K562 (cell line): ENCODE results near the gene ABCD4. TPM values are rescaled to one million over a fixed set of nuclear protein-coding genes. Genes with fewer than 3 reads are reported as not detected.

Experiments used
- ATAC-seq: fragments of 200-7000 bp; cut with Tn5 transposase; 3 replicates; pipeline ENCODE4 v1.9.1; 2020; ENCODE audit warnings: moderate library complexity
- BruUV-seq: library from RNA; stranded (reverse); fragments of 400-500 nt; replicated peaks from 2 replicates; lab custom pipeline; 2021; lab: Mats Ljungman, UMichigan
- CTCF ChIA-PET: fragments of 300-600 bp; formaldehyde crosslinking; extraction: SDS; loops from one replicate; lab custom pipeline; 2021; ENCODE audit warnings: low intra/inter-chr PET ratio; lab: Yijun Ruan, JAX
- POLR2A ChIA-PET: fragments of 300-600, 350-650 bp; sonication (Branson Sonifier 250); formaldehyde crosslinking; extraction: SDS; loops from one replicate; lab custom pipeline; 2021; ENCODE audit warnings: antibody characterized with exemption, inconsistent platforms; lab: Yijun Ruan, JAX
- DNase-seq, 4 experiments: peaks; one replicate each; pipeline versions ENCODE4 v3.0.0 to v3.0.0-alpha.2; 2011 to 2018; ENCODE audit warnings: low spot score in 3 of 4, mixed read lengths in 3 of 4; ENCODE audit errors: extremely low read depth in 1 of 4
- FAIRE-seq: peaks from 2 replicates; lab custom pipeline; 2011; peaks lifted over from hg19 to GRCh38; lab: Jason Lieb, UNC
- H2AFZ ChIP-seq: 2 replicates; pipeline ENCODE4 v1.6.0; 2011; ENCODE audit warnings: low read depth, low read length, control low read depth, inconsistent platforms
- H3K27ac ChIP-seq: fragments of 200-600 bp; 3 replicates; pipeline ENCODE4 v1.8.0; 2011; ENCODE audit warnings: low read depth, mild to moderate bottlenecking, control low read depth, inconsistent platforms, low read length, moderate library complexity, mixed read lengths; ENCODE audit errors: extremely low read depth
- H3K27me3 ChIP-seq, 2 experiments: fragments of 300-600 bp in 1 of 2; 2 replicates in 1 of 2; 3 replicates in 1 of 2; pipeline versions ENCODE4 v1.6.0 to v1.8.0; 2011; ENCODE audit warnings: inconsistent platforms in 2 of 2, low read length in 2 of 2, mild to moderate bottlenecking in 1 of 2, mixed read lengths in 1 of 2, moderate library complexity in 1 of 2; ENCODE audit not compliant: control insufficient read depth in 2 of 2, insufficient read depth in 2 of 2
- H3K36me3 ChIP-seq: fragments of 300-600 bp; 3 replicates; pipeline ENCODE4 v1.8.0; 2011; ENCODE audit warnings: mild to moderate bottlenecking, low read length, inconsistent platforms; ENCODE audit not compliant: control insufficient read depth, insufficient read depth
- H3K4me1 ChIP-seq, 2 experiments: fragments of 200-600 bp in 1 of 2; replicated peaks in 1 of 2; 2 replicates in 1 of 2; 3 replicates in 1 of 2; pipeline versions ENCODE4 v1.5.1 to v1.8.0; 2011; ENCODE audit warnings: inconsistent platforms in 2 of 2, low read length in 2 of 2, mild to moderate bottlenecking in 1 of 2, mixed read lengths in 1 of 2, moderate library complexity in 1 of 2; ENCODE audit not compliant: control insufficient read depth in 2 of 2, insufficient read depth in 2 of 2
- H3K4me2 ChIP-seq: 2 replicates; pipeline ENCODE4 v1.6.1; 2011; ENCODE audit warnings: low read length, control low read depth, inconsistent platforms, mixed read lengths; ENCODE audit not compliant: insufficient read depth
- H3K4me3 ChIP-seq: fragments of 200-600 bp; sonication (generic), shearing (Covaris generic); 2 replicates; pipeline ENCODE4 v1.5.1; 2016; ENCODE audit warnings: control low read depth, inconsistent platforms
- H3K79me2 ChIP-seq: fragments of 200-600 bp; 3 replicates; pipeline ENCODE4 v1.8.0; 2011; ENCODE audit warnings: low read length, inconsistent platforms; ENCODE audit not compliant: control insufficient read depth, insufficient read depth
- H3K9ac ChIP-seq, 2 experiments: 2 replicates each; pipeline versions ENCODE4 v1.6.0 to v1.6.1; 2011; ENCODE audit warnings: low read depth in 2 of 2, low read length in 2 of 2, control low read depth in 1 of 2, inconsistent platforms in 1 of 2, mild to moderate bottlenecking in 1 of 2, mixed read lengths in 1 of 2; ENCODE audit not compliant: insufficient read depth in 1 of 2
- H3K9me1 ChIP-seq: one replicate; pipeline ENCODE4 v1.6.0; 2011; ENCODE audit warnings: inconsistent platforms, mild to moderate bottlenecking, low read length, moderate library complexity; ENCODE audit not compliant: control insufficient read depth, insufficient read depth
- H3K9me3 ChIP-seq: replicated peaks from 2 replicates; pipeline ENCODE4 v1.5.1; 2011; ENCODE audit warnings: low read depth, low read length, inconsistent platforms; ENCODE audit not compliant: control insufficient read depth, insufficient read depth
- H4K20me1 ChIP-seq: replicated peaks from 2 replicates; pipeline ENCODE4 v1.6.1; 2011; ENCODE audit warnings: low read length, inconsistent platforms, mixed read lengths; ENCODE audit not compliant: control insufficient read depth, insufficient read depth
- ASH1L ChIP-seq: fragments of 450-650 bp; IDR thresholded peaks from 2 replicates; pipeline ENCODE4 v1.6.1; 2018; ENCODE audit warnings: borderline replicate concordance, mild to moderate bottlenecking, low read depth; ENCODE audit not compliant: partially characterized antibody
- CBX2 ChIP-seq: fragments of 200-600 bp; sonication (generic); IDR thresholded peaks from one replicate; pipeline ENCODE4 v1.6.1; 2012; ENCODE audit warnings: mild to moderate bottlenecking, low read length, inconsistent platforms; ENCODE audit not compliant: insufficient read depth, poor library complexity, severe bottlenecking
- CBX8 ChIP-seq: fragments of 200-600 bp; sonication (generic); IDR thresholded peaks from 2 replicates; pipeline ENCODE4 v1.6.1; 2012; ENCODE audit warnings: borderline replicate concordance, mixed run types, low read depth, mild to moderate bottlenecking, moderate library complexity, mixed read lengths, low read length, control low read depth, inconsistent platforms; ENCODE audit not compliant: poor library complexity, severe bottlenecking; ENCODE audit errors: extremely low read depth
- EP400 ChIP-seq: fragments of 450-650 bp; IDR thresholded peaks from 2 replicates; pipeline ENCODE4 v1.6.1; 2017; ENCODE audit warnings: antibody characterized with exemption, mild to moderate bottlenecking, moderate library complexity
- FOXP1 ChIP-seq: sonication (generic); formaldehyde crosslinking; IDR thresholded peaks from 2 replicates; pipeline ENCODE4 v1.8.0; 2022; ENCODE audit warnings: mild to moderate bottlenecking, missing genetic modification reagents
- POLR2A ChIP-seq: fragments of 450-650 bp; conservative IDR thresholded peaks from 2 replicates; pipeline ENCODE4 v1.6.1; 2016
- TEAD2 ChIP-seq: fragments of 450-650 bp; IDR thresholded peaks from 2 replicates; pipeline ENCODE4 v1.6.1; 2016; ENCODE audit warnings: missing genetic modification characterization, control low read depth, missing compliant biosample characterization
- THAP7 ChIP-seq: fragments of 250-450 bp; sonication (Bioruptor Pico); IDR thresholded peaks from 2 replicates; pipeline ENCODE4 v1.5.0; 2021
- ZBTB40 ChIP-seq, 2 experiments: fragments of 450-650 bp in 1 of 2; sonication (generic) in 1 of 2; formaldehyde crosslinking in 1 of 2; IDR thresholded peaks; 2 replicates each; pipeline versions ENCODE4 v1.7.1 to v1.9.0; 2016 to 2022; ENCODE audit warnings: inconsistent platforms in 1 of 2, mild to moderate bottlenecking in 1 of 2, missing genetic modification reagents in 1 of 2
- ZNF124 ChIP-seq: sonication (generic); formaldehyde crosslinking; IDR thresholded peaks from 2 replicates; pipeline ENCODE4 v1.8.1; 2022; ENCODE audit warnings: missing genetic modification reagents
- ZNF184 ChIP-seq: sonication (generic); formaldehyde crosslinking; IDR thresholded peaks from 2 replicates; pipeline ENCODE4 v1.5.0; 2020; ENCODE audit warnings: missing genetic modification reagents
- WGBS: fragments of 100-300 bp; shearing (Covaris generic); methylation state at CpG from one replicate; pipeline ENCODE4 v1.1.6; 2016; ENCODE audit warnings: low coverage, mixed read lengths; ENCODE audit not compliant: insufficient coverage; ENCODE audit errors: missing lambda C conversion rate; 5-methylcytosine and 5-hydroxymethylcytosine counted together
- in situ Hi-C: fragments of 300-500 bp; cut with MboI; formaldehyde crosslinking; loops from 4 replicates; pipeline ENCODE4 v1.15.0; 2018; ENCODE audit warnings: inconsistent platforms, mixed read lengths
- intact Hi-C: fragments of 100-400 bp; cut with micrococcal nuclease; formaldehyde crosslinking; loops from 2 replicates; pipeline ENCODE4 v1.14.2; 2022
- polyA plus RNA-seq, 8 experiments: library from polyadenylated mRNA; depleted of rRNA in 4 of 8; stranded (reverse) in 5 of 8; unstranded in 3 of 8; fragments of >200 nt; fragmentation: Nextera tagmentation in 2 of 8; fragmentation: Illumina TruSeq in 1 of 8; extraction: Ambion mirVana in 2 of 8; extraction: Trizol in 1 of 8; gene quantifications; 2 replicates each; pipeline versions ENCODE4 v1.2.1 to v1.2.3, GENCODE V29; 2011 to 2014; ENCODE audit warnings: inconsistent platforms in 1 of 8, missing spikeins in 1 of 8
- total RNA-seq, 7 experiments: library from RNA; depleted of rRNA in 6 of 7; stranded (reverse); fragments of >200 nt in 6 of 7; fragmentation: Illumina TruSeq in 2 of 7; extraction: Trizol in 2 of 7; gene quantifications; 2 replicates each; pipeline versions ENCODE4 v1.2.1 to v1.2.3, GENCODE V29; 2011 to 2021; ENCODE audit warnings: low replicate concordance in 1 of 7

ABCD4 gene
- total and polyA plus RNA-seq, 9 of the 15 experiments (the other 6 are each of a cell fraction or from before 2014, with no cell fraction given), result 3.5 to 17.2 (median 12.4) TPM

GRCh38 chr14:74242021-74242779, 60.5 kb downstream of the ABCD4 start:
- Histone ChIP-seq H3K27ac (no peak overlapping the region), H3K79me2 (no peaks in the 10 kb centered on the region), H3K27me3 (peaks cover 27 to 74% of the 10 kb centered on the region in 2 experiments), H3K4me2 (no peak overlapping the region), H3K9me3 (no peaks in the 10 kb centered on the region), H2AFZ (no peak overlapping the region), H3K9ac (no peak overlapping the region), H3K4me3 (no peak overlapping the region), H3K9me1 (no peaks in the 10 kb centered on the region), H4K20me1 (no peaks in the 10 kb centered on the region), H3K36me3 (no peaks in the 10 kb centered on the region), H3K4me1 (peaks cover 0 to 14% of the 10 kb centered on the region in 2 experiments; a peak in 2 of 5 replicates)
- ChIA-PET POLR2A (interaction anchor here (1.1 kb wide), 1 partner anchor 9 kb away, joined by 3 read pairs; no protein-coding TSS in a partner anchor), CTCF (no interaction called here)
- WGBS, result 3% methylated on average over 20 of the region's 28 CpGs
- ATAC-seq (no peak), FAIRE-seq (no peak), DNase-seq (no peak)
- intact Hi-C loops (no loop called here), in situ Hi-C loops (loop anchor here (5.0 kb wide), 1 partner anchor 125 kb away; no protein-coding TSS in a partner anchor)
- BruUV-seq, result no TSS peak
- TF ChIP-seq POLR2A (no peak), EP400 (no peak), ZNF124 (CRISPR knock-in tag) (no peak), CBX2 (peak; percentile 98), ZBTB40 (IDR thresholded peaks at IDR 0.05) (no peak), ZBTB40 (CRISPR knock-in tag; IDR thresholded peaks at IDR 0.05) (no peak), CBX8 (peak; percentile 69), TEAD2 (tag) (no peak), ASH1L (no peak), THAP7 (no peak), FOXP1 (CRISPR knock-in tag) (no peak), ZNF184 (CRISPR knock-in tag) (no peak)
